Transverse colon (tissue), 4 donors: ENCODE results near the gene GPS1.

ENCODE experiments used
- CTCF ChIP-seq, 5 experiments: fragments of 200-600 bp in 3 of 5; fragments of 450-650 bp in 2 of 5; sonication (generic) in 3 of 5; IDR thresholded peaks; 1 replicate in 2 of 5; 2 replicates in 3 of 5; pipeline ENCODE4 v1.5.1; 2016 to 2017; ENCODE audit warnings: antibody characterized with exemption in 5 of 5, inconsistent platforms in 3 of 5, mild to moderate bottlenecking in 2 of 5, moderate library complexity in 1 of 5
- EP300 ChIP-seq: sonication (generic); formaldehyde crosslinking; IDR thresholded peaks from one replicate; pipeline ENCODE4 v1.6.1; 2017; ENCODE audit warnings: antibody characterized with exemption, low read depth
- POLR2A ChIP-seq: fragments of 450-650 bp; IDR thresholded peaks from one replicate; pipeline ENCODE4 v1.6.1; 2016; ENCODE audit warnings: antibody characterized with exemption, mild to moderate bottlenecking, moderate library complexity
- POLR2AphosphoS5 ChIP-seq, 3 donors: sonication (generic); formaldehyde crosslinking; IDR thresholded peaks; one replicate each; pipeline ENCODE4 v1.6.1; 2016; ENCODE audit warnings: antibody characterized with exemption in 3 of 3

GRCh38 chr17:82065193-82065637 lies 13.5 kb downstream of the GPS1 start:
- TF ChIP-seq POLR2A (no peak), CTCF (IDR thresholded peaks at IDR 0.05) (no peak), POLR2AphosphoS5 (IDR thresholded peaks at IDR 0.05) (no peak), EP300 (no peak)
